ENCODE data around the gene AKAP13. TPM values are rescaled to one million over a fixed set of nuclear protein-coding genes. Genes with fewer than 3 reads are reported as not detected.

The AKAP13 gene
- total and polyA plus RNA-seq, 2 of the 8 experiments (the other 6 are each of a cell fraction or from before 2014, with no cell fraction given), result 14.0 to 46.2 TPM

DNA sequence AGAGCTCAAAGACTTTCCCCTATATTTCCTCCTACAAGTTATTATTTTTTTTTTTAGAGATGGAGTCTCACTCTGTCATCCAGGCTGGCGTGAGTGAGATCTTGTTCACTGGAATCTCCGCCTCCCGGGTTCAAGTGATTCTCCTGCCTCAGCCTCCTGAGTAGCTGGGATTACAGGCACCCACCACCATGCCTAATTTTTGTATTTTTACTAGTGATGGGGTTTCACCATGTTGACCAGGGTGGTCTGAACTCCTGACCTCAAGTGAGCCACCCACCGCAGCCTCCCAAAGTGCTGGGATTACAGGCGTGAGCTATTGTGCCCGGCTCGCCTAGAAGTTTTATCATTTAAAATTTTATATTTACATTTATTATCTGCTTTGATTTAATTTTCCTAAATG is 5.9 kb downstream of the AKAP13 start (continued):
- TF ChIP-seq CHD7 (IDR thresholded peaks at IDR 0.05; ENCODE audit: insufficient replicate concordance, low read length), result no peak

Measured in H1 (cell line).